GM19023 (cell line): ENCODE measurements around the gene ZNF428.
A peak's percentile ranks its signal among the peaks of the same experiment; 100 is the strongest.
"Not testable (repeated sequence)": the region's sequence is repeated elsewhere in the genome, so short reads cannot be mapped to it uniquely, and the experiment has no call there.

Experiments used
- ATAC-seq: cut with Tn5 transposase; IDR thresholded peaks from one replicate; pipeline ENCODE4 v1.9.1; 2021; ENCODE audit warnings: mild to moderate bottlenecking, moderate library complexity; ENCODE audit not compliant: unreplicated experiment

ZNF428 gene

GRCh38 chr19:43619262-43620060 is at the start of gene ZNF428:
Gene ZNF428, minus strand, starts transcription at chr19:43619629. Its CDS starts 5,325 bp downstream, at chr19:43614304.
- peak; percentile 76 for ATAC-seq

GRCh38 chr19:43668406-43669109 is 49.1 kb upstream of the ZNF428 start:
- ATAC-seq = peak; percentile 81

GRCh38 chr19:43667876-43668405 is 48.5 kb upstream of the ZNF428 start:
- no peak for ATAC-seq

GRCh38 chr19:43667126-43667875 is 47.9 kb upstream of the ZNF428 start:
- ATAC-seq = no peak

GRCh38 chr19:43664018-43664417 is 44.6 kb upstream of the ZNF428 start:
- ATAC-seq = no peak

GRCh38 chr19:43662487-43662886 is 43.1 kb upstream of the ZNF428 start:
- ATAC-seq = no peak

- no peak for ATAC-seq
These were observed 41.5 kb upstream of the ZNF428 start for GRCh38 chr19:43660971-43661360.

GRCh38 chr19:43660301-43660970 is 41.0 kb upstream of the ZNF428 start:
- no peak for ATAC-seq

- ATAC-seq = no peak
These were observed 39.1 kb upstream of the ZNF428 start for GRCh38 chr19:43658494-43658893.

GRCh38 chr19:43658001-43658400 is 38.6 kb upstream of the ZNF428 start:
- ATAC-seq = no peak

GRCh38 chr19:43656436-43656835 is 37.0 kb upstream of the ZNF428 start:
- ATAC-seq = no peak

GRCh38 chr19:43652546-43652874 is 33.1 kb upstream of the ZNF428 start:
- no peak for ATAC-seq

- no peak for ATAC-seq
These were observed 32.5 kb upstream of the ZNF428 start for GRCh38 chr19:43651758-43652545.

- ATAC-seq = not testable (repeated sequence)
These were observed 30.8 kb upstream of the ZNF428 start for GRCh38 chr19:43650276-43650675.

GRCh38 chr19:43649514-43649913 is 30.1 kb upstream of the ZNF428 start:
- no peak for ATAC-seq

GRCh38 chr19:43648633-43649032 is 29.2 kb upstream of the ZNF428 start:
- no peak for ATAC-seq

- ATAC-seq = no peak
These were observed 24.8 kb upstream of the ZNF428 start for GRCh38 chr19:43644181-43644580.

- ATAC-seq = no peak
These were observed 23.9 kb upstream of the ZNF428 start for GRCh38 chr19:43643326-43643725.

GRCh38 chr19:43642531-43642930 is 23.1 kb upstream of the ZNF428 start:
- no peak for ATAC-seq

- no peak for ATAC-seq
These were observed 21.9 kb upstream of the ZNF428 start for GRCh38 chr19:43641333-43641732.
